ENCODE results near the gene FHL2.

DNA sequence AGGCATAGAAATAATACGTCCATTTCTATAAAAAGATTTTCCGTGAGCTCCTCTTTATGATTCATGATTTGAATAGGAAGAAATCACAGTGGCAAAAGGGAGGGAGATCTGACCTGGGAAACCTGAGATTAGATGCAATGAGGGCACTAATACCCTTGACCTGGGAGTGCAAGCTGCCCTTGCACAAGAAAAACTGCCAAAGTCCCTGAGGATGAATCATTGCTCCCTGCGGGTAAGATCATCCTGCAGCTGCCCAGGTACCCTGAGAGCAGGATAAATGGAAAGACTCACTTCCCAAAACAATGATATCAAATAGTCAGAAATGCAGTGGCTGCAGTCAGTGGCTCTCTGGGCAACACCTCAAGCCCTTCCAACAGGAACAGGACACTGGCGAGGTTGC is 11.6 kb downstream of the FHL2 start:
- TF ChIP-seq, protein P1, sequence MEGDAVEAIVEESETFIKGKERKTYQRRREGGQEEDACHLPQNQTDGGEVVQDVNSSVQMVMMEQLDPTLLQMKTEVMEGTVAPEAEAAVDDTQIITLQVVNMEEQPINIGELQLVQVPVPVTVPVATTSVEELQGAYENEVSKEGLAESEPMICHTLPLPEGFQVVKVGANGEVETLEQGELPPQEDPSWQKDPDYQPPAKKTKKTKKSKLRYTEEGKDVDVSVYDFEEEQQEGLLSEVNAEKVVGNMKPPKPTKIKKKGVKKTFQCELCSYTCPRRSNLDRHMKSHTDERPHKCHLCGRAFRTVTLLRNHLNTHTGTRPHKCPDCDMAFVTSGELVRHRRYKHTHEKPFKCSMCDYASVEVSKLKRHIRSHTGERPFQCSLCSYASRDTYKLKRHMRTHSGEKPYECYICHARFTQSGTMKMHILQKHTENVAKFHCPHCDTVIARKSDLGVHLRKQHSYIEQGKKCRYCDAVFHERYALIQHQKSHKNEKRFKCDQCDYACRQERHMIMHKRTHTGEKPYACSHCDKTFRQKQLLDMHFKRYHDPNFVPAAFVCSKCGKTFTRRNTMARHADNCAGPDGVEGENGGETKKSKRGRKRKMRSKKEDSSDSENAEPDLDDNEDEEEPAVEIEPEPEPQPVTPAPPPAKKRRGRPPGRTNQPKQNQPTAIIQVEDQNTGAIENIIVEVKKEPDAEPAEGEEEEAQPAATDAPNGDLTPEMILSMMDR (IDR thresholded peaks at IDR 0.05), result no peak
- TF ChIP-seq EP300 (IDR thresholded peaks at IDR 0.05) (no peak), POLR2A (IDR thresholded peaks at IDR 0.05) (no peak)
